Mesodermal cell (in vitro differentiated cells): ENCODE measurements around the gene TMEM117.

Experiments
- H3K27ac ChIP-seq: 2 replicates; pipeline ENCODE4 v1.7.0; 2013; ENCODE audit warnings: mild to moderate bottlenecking, low read depth, low read length, moderate library complexity; ENCODE audit not compliant: severe bottlenecking
- H3K36me3 ChIP-seq: 2 replicates; pipeline ENCODE4 v1.7.1; 2013; ENCODE audit warnings: mild to moderate bottlenecking, low read length, moderate library complexity; ENCODE audit not compliant: control insufficient read depth, insufficient read depth
- H3K4me1 ChIP-seq: one replicate; pipeline ENCODE4 v1.7.1; 2013; ENCODE audit warnings: mild to moderate bottlenecking, low read length; ENCODE audit not compliant: insufficient read depth, control insufficient read depth, poor library complexity, severe bottlenecking
- H3K4me3 ChIP-seq: 2 replicates; pipeline ENCODE4 v1.7.0; 2013; ENCODE audit warnings: low read length, control low read depth, mild to moderate bottlenecking; ENCODE audit not compliant: insufficient read depth, poor library complexity, severe bottlenecking; ENCODE audit errors: extremely low read depth
- H3K9me3 ChIP-seq: 2 replicates; pipeline ENCODE4 v1.7.1; 2013; ENCODE audit warnings: mild to moderate bottlenecking, low read length, moderate library complexity; ENCODE audit not compliant: control insufficient read depth
- WGBS, 2 experiments: methylation state at CpG; one replicate each; pipeline ENCODE4 v1.1.5; 2013; ENCODE audit warnings: missing lambda C conversion rate in 2 of 2; ENCODE audit not compliant: insufficient coverage in 2 of 2; 5-methylcytosine and 5-hydroxymethylcytosine counted together

Gene TMEM117

GRCh38 chr12:43981726-43982125 lies 145.8 kb downstream of the TMEM117 start:
- no peak overlapping the region for H3K27ac ChIP-seq
- H3K4me1 ChIP-seq: no peaks in the 10 kb centered on the region
- H3K9me3 ChIP-seq: no peaks in the 10 kb centered on the region
- H3K36me3 ChIP-seq: no peaks in the 10 kb centered on the region
- no peak overlapping the region for H3K4me3 ChIP-seq

GRCh38 chr12:43982544-43982943 lies 146.7 kb downstream of the TMEM117 start:
- no peaks in the 10 kb centered on the region for H3K9me3 ChIP-seq
- H3K36me3 ChIP-seq: no peaks in the 10 kb centered on the region
- no peak overlapping the region for H3K27ac ChIP-seq
- no peak overlapping the region for H3K4me3 ChIP-seq
- WGBS, 2 experiments: 100% methylated on average over 1 of the region's 2 CpGs; no CpG with 5 or more reads in 1 of the 2 experiments
- no peaks in the 10 kb centered on the region for H3K4me1 ChIP-seq

- H3K4me3 ChIP-seq: no peak overlapping the region
- H3K27ac ChIP-seq: no peak overlapping the region
- H3K9me3 ChIP-seq: no peaks in the 10 kb centered on the region
- WGBS, 2 experiments: no CpG with 5 or more reads among the region's 5 CpGs
- no peaks in the 10 kb centered on the region for H3K36me3 ChIP-seq
- H3K4me1 ChIP-seq: no peaks in the 10 kb centered on the region
Measured at GRCh38 chr12:43988838-43989560, 153.1 kb downstream of the TMEM117 start.

- no peaks in the 10 kb centered on the region for H3K36me3 ChIP-seq
- no peak overlapping the region for H3K27ac ChIP-seq
- H3K4me3 ChIP-seq: no peak overlapping the region
- no peaks in the 10 kb centered on the region for H3K9me3 ChIP-seq
- H3K4me1 ChIP-seq: no peaks in the 10 kb centered on the region
Measured at GRCh38 chr12:43992856-43993255, 157.0 kb downstream of the TMEM117 start.

GRCh38 chr12:44000309-44000952 lies 164.6 kb downstream of the TMEM117 start:
- Histone ChIP-seq H3K4me1 (no peaks in the 10 kb centered on the region), H3K36me3 (no peaks in the 10 kb centered on the region), H3K27ac (no peak overlapping the region), H3K9me3 (no peaks in the 10 kb centered on the region), H3K4me3 (no peak overlapping the region)
- WGBS, 2 experiments: 72 to 84% methylated on average over 2 to 5 of the region's 5 CpGs

GRCh38 chr12:44002607-44003006 lies 166.7 kb downstream of the TMEM117 start:
- Histone ChIP-seq H3K4me1 (no peaks in the 10 kb centered on the region), H3K27ac (no peak overlapping the region), H3K9me3 (no peaks in the 10 kb centered on the region), H3K4me3 (no peak overlapping the region), H3K36me3 (no peaks in the 10 kb centered on the region)
- no CpG with 5 or more reads among the region's 2 CpGs for WGBS, 2 experiments

GRCh38 chr12:44003721-44004120 lies 167.8 kb downstream of the TMEM117 start:
- Histone ChIP-seq H3K27ac (no peak overlapping the region), H3K9me3 (peaks cover 4% of the 10 kb centered on the region), H3K4me3 (no peak overlapping the region), H3K36me3 (no peaks in the 10 kb centered on the region), H3K4me1 (no peaks in the 10 kb centered on the region)

GRCh38 chr12:44015333-44015941 lies 179.6 kb downstream of the TMEM117 start:
- no peaks in the 10 kb centered on the region for H3K9me3 ChIP-seq
- H3K36me3 ChIP-seq: no peaks in the 10 kb centered on the region
- H3K4me3 ChIP-seq: no peak overlapping the region
- H3K27ac ChIP-seq: no peak overlapping the region
- 0% methylated on average over 1 of the region's 3 CpGs for WGBS, 2 experiments
- no peaks in the 10 kb centered on the region for H3K4me1 ChIP-seq

- Histone ChIP-seq H3K4me1 (no peaks in the 10 kb centered on the region), H3K27ac (no peak overlapping the region), H3K9me3 (no peaks in the 10 kb centered on the region), H3K36me3 (no peaks in the 10 kb centered on the region), H3K4me3 (no peak overlapping the region)
Measured at GRCh38 chr12:44017216-44017615, 181.3 kb downstream of the TMEM117 start.

- 75% methylated on average over 1 of the region's 2 CpGs; no CpG with 5 or more reads in 1 of the 2 experiments for WGBS, 2 experiments
- Histone ChIP-seq H3K4me3 (no peak overlapping the region), H3K36me3 (no peaks in the 10 kb centered on the region), H3K27ac (no peak overlapping the region), H3K9me3 (no peaks in the 10 kb centered on the region), H3K4me1 (no peaks in the 10 kb centered on the region)
Measured at GRCh38 chr12:44019118-44019517, 183.2 kb downstream of the TMEM117 start.

GRCh38 chr12:44020555-44020954 lies 184.7 kb downstream of the TMEM117 start:
- H3K36me3 ChIP-seq: no peaks in the 10 kb centered on the region
- H3K9me3 ChIP-seq: no peaks in the 10 kb centered on the region
- 83% methylated on average over 1 of the region's 1 CpG; no CpG with 5 or more reads in 1 of the 2 experiments for WGBS, 2 experiments
- no peaks in the 10 kb centered on the region for H3K4me1 ChIP-seq
- no peak overlapping the region for H3K4me3 ChIP-seq
- H3K27ac ChIP-seq: no peak overlapping the region
